ENCODE results near the gene GRB2. TPM values are rescaled to one million over a fixed set of nuclear protein-coding genes. Genes with fewer than 3 reads are reported as not detected.
A peak's percentile ranks its signal among the peaks of the same experiment; 100 is the strongest.

Gene GRB2
- total RNA-seq, 1 donor = 68.8 TPM

- no peak overlapping the region for H2AFZ ChIP-seq (ENCODE audit: low read length)
- TF ChIP-seq, protein P1, sequence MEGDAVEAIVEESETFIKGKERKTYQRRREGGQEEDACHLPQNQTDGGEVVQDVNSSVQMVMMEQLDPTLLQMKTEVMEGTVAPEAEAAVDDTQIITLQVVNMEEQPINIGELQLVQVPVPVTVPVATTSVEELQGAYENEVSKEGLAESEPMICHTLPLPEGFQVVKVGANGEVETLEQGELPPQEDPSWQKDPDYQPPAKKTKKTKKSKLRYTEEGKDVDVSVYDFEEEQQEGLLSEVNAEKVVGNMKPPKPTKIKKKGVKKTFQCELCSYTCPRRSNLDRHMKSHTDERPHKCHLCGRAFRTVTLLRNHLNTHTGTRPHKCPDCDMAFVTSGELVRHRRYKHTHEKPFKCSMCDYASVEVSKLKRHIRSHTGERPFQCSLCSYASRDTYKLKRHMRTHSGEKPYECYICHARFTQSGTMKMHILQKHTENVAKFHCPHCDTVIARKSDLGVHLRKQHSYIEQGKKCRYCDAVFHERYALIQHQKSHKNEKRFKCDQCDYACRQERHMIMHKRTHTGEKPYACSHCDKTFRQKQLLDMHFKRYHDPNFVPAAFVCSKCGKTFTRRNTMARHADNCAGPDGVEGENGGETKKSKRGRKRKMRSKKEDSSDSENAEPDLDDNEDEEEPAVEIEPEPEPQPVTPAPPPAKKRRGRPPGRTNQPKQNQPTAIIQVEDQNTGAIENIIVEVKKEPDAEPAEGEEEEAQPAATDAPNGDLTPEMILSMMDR (IDR thresholded peaks at IDR 0.05; ENCODE audit: extremely low read depth, low read depth, low read length) = no peak
- H3K79me2 ChIP-seq (ENCODE audit: insufficient read depth, low read length) = peaks cover 96% of the 10 kb centered on the region
- H3K4me2 ChIP-seq (ENCODE audit: insufficient read depth, low read length) = peak overlapping the region; percentile 8
- H3K9me3 ChIP-seq (ENCODE audit: low read depth, low read length) = no peaks in the 10 kb centered on the region
- H3K4me1 ChIP-seq (ENCODE audit: insufficient read depth, low read length) = peaks cover 31% of the 10 kb centered on the region
- no peak overlapping the region for H3K27ac ChIP-seq (ENCODE audit: low read depth, low read length)
- no peak for DNase-seq (ENCODE audit: insufficient read length, low spot score, missing footprints)
- no peaks in the 10 kb centered on the region for H3K27me3 ChIP-seq (ENCODE audit: insufficient read depth, low read length)
- peaks cover 88% of the 10 kb centered on the region for H4K20me1 ChIP-seq (ENCODE audit: insufficient read depth, low read length)
- no peaks in the 10 kb centered on the region for H3K36me3 ChIP-seq (ENCODE audit: insufficient read depth, low read length)
- H3K4me3 ChIP-seq (ENCODE audit: insufficient read depth, low read length) = no peak overlapping the region
Observed at GRCh38 chr17:75365009-75365930, 40.2 kb downstream of the GRB2 start.

- Histone ChIP-seq H3K4me1 (ENCODE audit: insufficient read depth, low read length) (peaks cover 25% of the 10 kb centered on the region), H3K27me3 (ENCODE audit: insufficient read depth, low read length) (no peaks in the 10 kb centered on the region), H3K36me3 (ENCODE audit: insufficient read depth, low read length) (no peaks in the 10 kb centered on the region), H3K4me2 (ENCODE audit: insufficient read depth, low read length) (peak overlapping the region; percentile 50), H2AFZ (ENCODE audit: low read length) (no peak overlapping the region), H3K27ac (ENCODE audit: low read depth, low read length) (no peak overlapping the region), H4K20me1 (ENCODE audit: insufficient read depth, low read length) (peaks cover 85% of the 10 kb centered on the region), H3K9me3 (ENCODE audit: low read depth, low read length) (no peaks in the 10 kb centered on the region), H3K79me2 (ENCODE audit: insufficient read depth, low read length) (peaks cover 98% of the 10 kb centered on the region), H3K4me3 (ENCODE audit: insufficient read depth, low read length) (no peak overlapping the region)
- peak; percentile 77 for DNase-seq (ENCODE audit: insufficient read length, low spot score, missing footprints)
- TF ChIP-seq, protein P1 (IDR thresholded peaks at IDR 0.05; ENCODE audit: extremely low read depth, low read depth, low read length) = no peak
Observed at GRCh38 chr17:75364078-75364477, 41.4 kb downstream of the GRB2 start.

DNA sequence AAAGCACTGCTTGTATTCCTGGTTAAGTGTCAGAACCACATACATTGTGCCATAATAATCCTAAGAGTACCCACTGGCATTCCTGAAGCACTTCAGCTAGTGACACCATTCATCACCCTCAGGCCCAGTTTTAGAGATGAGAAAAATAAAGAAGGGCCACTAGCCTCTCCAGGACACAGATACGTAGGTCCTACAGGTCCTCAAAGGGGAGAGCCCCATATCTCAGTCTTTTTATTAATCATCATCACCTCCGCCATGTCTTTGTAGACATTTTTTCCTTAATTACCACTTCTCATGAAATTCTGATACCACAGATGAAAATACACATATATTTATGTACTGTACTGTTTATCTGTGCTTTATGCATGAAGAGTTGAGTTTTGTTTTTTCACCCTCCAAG, 43.5 kb downstream of the GRB2 start:
- H3K27me3 ChIP-seq (ENCODE audit: insufficient read depth, low read length) = no peaks in the 10 kb centered on the region
- no peaks in the 10 kb centered on the region for H3K9me3 ChIP-seq (ENCODE audit: low read depth, low read length)
- peaks cover 78% of the 10 kb centered on the region for H4K20me1 ChIP-seq (ENCODE audit: insufficient read depth, low read length)
- no peak for DNase-seq (ENCODE audit: insufficient read length, low spot score, missing footprints)
- no peak overlapping the region for H3K27ac ChIP-seq (ENCODE audit: low read depth, low read length)
- H3K79me2 ChIP-seq (ENCODE audit: insufficient read depth, low read length) = peaks cover 94% of the 10 kb centered on the region
- TF ChIP-seq, protein P1 (IDR thresholded peaks at IDR 0.05; ENCODE audit: extremely low read depth, low read depth, low read length) = no peak
- no peak overlapping the region for H3K4me2 ChIP-seq (ENCODE audit: insufficient read depth, low read length)
- H3K36me3 ChIP-seq (ENCODE audit: insufficient read depth, low read length) = no peaks in the 10 kb centered on the region
- H2AFZ ChIP-seq (ENCODE audit: low read length) = no peak overlapping the region
- H3K4me3 ChIP-seq (ENCODE audit: insufficient read depth, low read length) = no peak overlapping the region
- peaks cover 25% of the 10 kb centered on the region for H3K4me1 ChIP-seq (ENCODE audit: insufficient read depth, low read length)

- no peak overlapping the region for H3K4me2 ChIP-seq (ENCODE audit: insufficient read depth, low read length)
- H4K20me1 ChIP-seq (ENCODE audit: insufficient read depth, low read length) = peaks cover 78% of the 10 kb centered on the region
- no peak for DNase-seq (ENCODE audit: insufficient read length, low spot score, missing footprints)
- H3K27ac ChIP-seq (ENCODE audit: low read depth, low read length) = no peak overlapping the region
- TF ChIP-seq, protein P1 (IDR thresholded peaks at IDR 0.05; ENCODE audit: extremely low read depth, low read depth, low read length) = no peak
- H3K79me2 ChIP-seq (ENCODE audit: insufficient read depth, low read length) = peaks cover 94% of the 10 kb centered on the region
- H3K36me3 ChIP-seq (ENCODE audit: insufficient read depth, low read length) = no peaks in the 10 kb centered on the region
- H3K27me3 ChIP-seq (ENCODE audit: insufficient read depth, low read length) = no peaks in the 10 kb centered on the region
- H3K4me3 ChIP-seq (ENCODE audit: insufficient read depth, low read length) = no peak overlapping the region
- no peak overlapping the region for H2AFZ ChIP-seq (ENCODE audit: low read length)
- H3K4me1 ChIP-seq (ENCODE audit: insufficient read depth, low read length) = peaks cover 25% of the 10 kb centered on the region
- H3K9me3 ChIP-seq (ENCODE audit: low read depth, low read length) = no peaks in the 10 kb centered on the region
Observed at GRCh38 chr17:75361344-75361743, 44.1 kb downstream of the GRB2 start.

All from osteoblast (primary cell).